GM23338 (cell line): ENCODE data around the gene SRGAP3.

Source experiments
- CTCF ChIP-seq, 2 experiments: fragments of 200-600 bp in 1 of 2; sonication (generic) in 1 of 2; conservative IDR thresholded peaks; 2 replicates each; pipeline versions ENCODE4 v1.5.1 to v1.6.1; 2016 to 2017; ENCODE audit warnings: antibody characterized with exemption in 2 of 2, low read depth in 2 of 2, mild to moderate bottlenecking in 2 of 2, moderate library complexity in 1 of 2
- EZH2 ChIP-seq: fragments of 200-600 bp; sonication (generic); IDR thresholded peaks from one replicate; pipeline ENCODE4 v1.8.0; 2017; ENCODE audit warnings: antibody characterized with exemption, mild to moderate bottlenecking, low read depth; ENCODE audit not compliant: unreplicated experiment
- EZH2phosphoT487 ChIP-seq: fragments of 200-600 bp; sonication (generic); IDR thresholded peaks from one replicate; pipeline ENCODE4 v1.8.1; 2018; ENCODE audit warnings: antibody characterized with exemption; ENCODE audit not compliant: unreplicated experiment
- JUNB ChIP-seq: IDR thresholded peaks from one replicate; pipeline ENCODE4 v1.6.1; 2016; ENCODE audit warnings: antibody characterized with exemption; ENCODE audit not compliant: unreplicated experiment
- POLR2AphosphoS5 ChIP-seq: IDR thresholded peaks from 2 replicates; pipeline ENCODE4 v1.6.1; 2016; ENCODE audit warnings: antibody characterized with exemption, low read depth
- STAT1 ChIP-seq: IDR thresholded peaks from one replicate; pipeline ENCODE4 v1.6.1; 2016; ENCODE audit warnings: antibody characterized with exemption; ENCODE audit not compliant: unreplicated experiment
- ZNF114 ChIP-seq: fragments of 250-450 bp; sonication (Bioruptor Pico); IDR thresholded peaks from 2 replicates; pipeline ENCODE4 v1.5.0; 2020; ENCODE audit warnings: mild to moderate bottlenecking, moderate library complexity
- TF ChIP-seq, protein P1 (sequence below): IDR thresholded peaks from one replicate; pipeline ENCODE4 v1.6.1; 2018; ENCODE audit warnings: antibody characterized with exemption; ENCODE audit not compliant: unreplicated experiment

GRCh38 chr3:9158865-9159630 lies 90.4 kb downstream of the SRGAP3 start:
- no peak for TF ChIP-seq CTCF (conservative IDR thresholded peaks at IDR 0.05; ENCODE audit: low read depth in 2 of 2)
- no peak for TF ChIP-seq POLR2AphosphoS5
- TF ChIP-seq JUNB = no peak
- no peak for TF ChIP-seq EZH2phosphoT487
- TF ChIP-seq, protein P1, sequence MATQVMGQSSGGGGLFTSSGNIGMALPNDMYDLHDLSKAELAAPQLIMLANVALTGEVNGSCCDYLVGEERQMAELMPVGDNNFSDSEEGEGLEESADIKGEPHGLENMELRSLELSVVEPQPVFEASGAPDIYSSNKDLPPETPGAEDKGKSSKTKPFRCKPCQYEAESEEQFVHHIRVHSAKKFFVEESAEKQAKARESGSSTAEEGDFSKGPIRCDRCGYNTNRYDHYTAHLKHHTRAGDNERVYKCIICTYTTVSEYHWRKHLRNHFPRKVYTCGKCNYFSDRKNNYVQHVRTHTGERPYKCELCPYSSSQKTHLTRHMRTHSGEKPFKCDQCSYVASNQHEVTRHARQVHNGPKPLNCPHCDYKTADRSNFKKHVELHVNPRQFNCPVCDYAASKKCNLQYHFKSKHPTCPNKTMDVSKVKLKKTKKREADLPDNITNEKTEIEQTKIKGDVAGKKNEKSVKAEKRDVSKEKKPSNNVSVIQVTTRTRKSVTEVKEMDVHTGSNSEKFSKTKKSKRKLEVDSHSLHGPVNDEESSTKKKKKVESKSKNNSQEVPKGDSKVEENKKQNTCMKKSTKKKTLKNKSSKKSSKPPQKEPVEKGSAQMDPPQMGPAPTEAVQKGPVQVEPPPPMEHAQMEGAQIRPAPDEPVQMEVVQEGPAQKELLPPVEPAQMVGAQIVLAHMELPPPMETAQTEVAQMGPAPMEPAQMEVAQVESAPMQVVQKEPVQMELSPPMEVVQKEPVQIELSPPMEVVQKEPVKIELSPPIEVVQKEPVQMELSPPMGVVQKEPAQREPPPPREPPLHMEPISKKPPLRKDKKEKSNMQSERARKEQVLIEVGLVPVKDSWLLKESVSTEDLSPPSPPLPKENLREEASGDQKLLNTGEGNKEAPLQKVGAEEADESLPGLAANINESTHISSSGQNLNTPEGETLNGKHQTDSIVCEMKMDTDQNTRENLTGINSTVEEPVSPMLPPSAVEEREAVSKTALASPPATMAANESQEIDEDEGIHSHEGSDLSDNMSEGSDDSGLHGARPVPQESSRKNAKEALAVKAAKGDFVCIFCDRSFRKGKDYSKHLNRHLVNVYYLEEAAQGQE = no peak
- TF ChIP-seq EZH2 = no peak
- TF ChIP-seq ZNF114 (CRISPR knock-in tag) = no peak
- TF ChIP-seq STAT1 = no peak
